CD4-positive, alpha-beta T cell treated with Interleukin-17A for 4 hours (primary cell): ENCODE results near the gene RASL10B.
"Not testable (repeated sequence)": the region's sequence is repeated elsewhere in the genome, so short reads cannot be mapped to it uniquely, and the experiment has no call there.

Experiments used
- DNase-seq: peaks from one replicate; pipeline ENCODE4 v3.0.0-alpha.2; 2020; ENCODE audit warnings: mixed read lengths

Gene RASL10B

GRCh38 chr17:35731239-35731916, at the start of gene RASL10B:
Gene RASL10B, plus strand, starts transcription at chr17:35731639. Its CDS starts 3,546 bp downstream, at chr17:35735185.
- peak; percentile 60 for DNase-seq

GRCh38 chr17:35683591-35683990, 47.8 kb upstream of the RASL10B start:
- DNase-seq: no peak

GRCh38 chr17:35684055-35684802, 47.2 kb upstream of the RASL10B start:
- no peak for DNase-seq

- DNase-seq: no peak
Observed at GRCh38 chr17:35692512-35693210, 38.8 kb upstream of the RASL10B start.

- DNase-seq: no peak
Observed at GRCh38 chr17:35693662-35694061, 37.8 kb upstream of the RASL10B start.

- DNase-seq: no peak
Observed at GRCh38 chr17:35694906-35695305, 36.5 kb upstream of the RASL10B start.

- DNase-seq: no peak
Observed at GRCh38 chr17:35695613-35696012, 35.8 kb upstream of the RASL10B start.

GRCh38 chr17:35698800-35699199, 32.6 kb upstream of the RASL10B start:
- no peak for DNase-seq

- no peak for DNase-seq
Observed at GRCh38 chr17:35700150-35700549, 31.3 kb upstream of the RASL10B start.

GRCh38 chr17:35701491-35701890, 29.9 kb upstream of the RASL10B start:
- no peak for DNase-seq

- not testable (repeated sequence) for DNase-seq
Observed at GRCh38 chr17:35703308-35703707, 28.1 kb upstream of the RASL10B start.

- DNase-seq: no peak
Observed at GRCh38 chr17:35705230-35705629, 26.2 kb upstream of the RASL10B start.

- no peak for DNase-seq
Observed at GRCh38 chr17:35705705-35706104, 25.7 kb upstream of the RASL10B start.

- DNase-seq: no peak
Observed at GRCh38 chr17:35708149-35708548, 23.3 kb upstream of the RASL10B start.

GRCh38 chr17:35708951-35709350, 22.5 kb upstream of the RASL10B start:
- DNase-seq: no peak

GRCh38 chr17:35709874-35710273, 21.6 kb upstream of the RASL10B start:
- DNase-seq: no peak

GRCh38 chr17:35710950-35711349, 20.5 kb upstream of the RASL10B start:
- DNase-seq: no peak

GRCh38 chr17:35713069-35713728, 18.2 kb upstream of the RASL10B start:
- DNase-seq: peak; percentile 56

- no peak for DNase-seq
Observed at GRCh38 chr17:35714988-35715387, 16.5 kb upstream of the RASL10B start.

GRCh38 chr17:35715416-35715815, 16.0 kb upstream of the RASL10B start:
- no peak for DNase-seq

GRCh38 chr17:35716173-35716572, 15.3 kb upstream of the RASL10B start:
- no peak for DNase-seq

- DNase-seq: no peak
Observed at GRCh38 chr17:35716897-35717465, 14.5 kb upstream of the RASL10B start.

GRCh38 chr17:35717475-35717874, 14.0 kb upstream of the RASL10B start:
- no peak for DNase-seq
